HCT116 (cell line): ENCODE data around the gene XPOT. TPM values are rescaled to one million over a fixed set of nuclear protein-coding genes. Genes with fewer than 3 reads are reported as not detected.

ENCODE experiments used
- ATAC-seq: fragments of 200-7000 bp; cut with Tn5 transposase; 2 replicates; pipeline ENCODE4 v1.9.1; 2020; ENCODE audit warnings: mild to moderate bottlenecking, moderate library complexity
- BruUV-seq: library from RNA; stranded (reverse); fragments of 400-500 nt; replicated peaks from 2 replicates; lab custom pipeline; 2021; lab: Mats Ljungman, UMichigan
- CTCF ChIA-PET: fragments of 300-600 bp; sonication (Branson Sonifier 250); formaldehyde crosslinking; loops from one replicate; lab custom pipeline; 2021; ENCODE audit warnings: antibody characterized with exemption; lab: Charles Lee
- POLR2A ChIA-PET: fragments of 300-600, 350-600 bp; sonication (Branson Sonifier 250); formaldehyde crosslinking; loops from one replicate; lab custom pipeline; 2021; ENCODE audit warnings: antibody characterized with exemption; lab: Charles Lee
- RAD21 ChIA-PET, 2 experiments: fragments of 300-600 bp; sonication (Branson Sonifier 250); formaldehyde crosslinking; loops; one replicate each; lab custom pipeline; 2023; ENCODE audit warnings: low total read pairs in 2 of 2; ENCODE audit not compliant: uncharacterized antibody in 2 of 2, unreplicated experiment in 2 of 2, low non-redundant PET in 1 of 2; lab: Charles Lee
- DNase-seq: peaks from one replicate; pipeline ENCODE4 v3.0.0-alpha.2; 2010; ENCODE audit warnings: low read depth, low spot score
- H2AFZ ChIP-seq: fragments of 200-600 bp; shearing (Covaris generic), sonication (generic); 2 replicates; pipeline ENCODE4 v1.6.1; 2017; ENCODE audit warnings: low read depth, mixed run types, mixed read lengths, antibody characterized with exemption, low read length; ENCODE audit not compliant: poor library complexity, severe bottlenecking
- H3K27ac ChIP-seq: 2 replicates; pipeline ENCODE4 v1.5.1; 2012; ENCODE audit warnings: low read depth, low read length
- H3K27me3 ChIP-seq: fragments of 200-600 bp; sonication (generic); 2 replicates; pipeline ENCODE4 v1.6.1; 2016; ENCODE audit warnings: mixed run types, low read length, mixed read lengths; ENCODE audit not compliant: insufficient read depth
- H3K36me3 ChIP-seq, 2 experiments: fragments of 200-500 bp in 1 of 2; fragments of 200-600 bp in 1 of 2; sonication (Bioruptor generic) in 1 of 2; sonication (generic) in 1 of 2; 2 replicates each; pipeline versions ENCODE4 v1.5.1 to v1.6.1; 2014 to 2016; ENCODE audit warnings: low read length in 2 of 2, inconsistent platforms in 1 of 2, mixed read lengths in 1 of 2, mixed run types in 1 of 2; ENCODE audit not compliant: insufficient read depth in 2 of 2, control insufficient read depth in 1 of 2
- H3K4me1 ChIP-seq, 2 experiments: fragments of 200-600 bp in 1 of 2; sonication (generic) in 1 of 2; 2 replicates each; pipeline versions ENCODE4 v1.5.1 to v1.6.1; 2012 to 2017; ENCODE audit warnings: low read length in 2 of 2, inconsistent platforms in 1 of 2, mild to moderate bottlenecking in 1 of 2, mixed read lengths in 1 of 2, mixed run types in 1 of 2, moderate library complexity in 1 of 2; ENCODE audit not compliant: insufficient read depth in 2 of 2, control insufficient read depth in 1 of 2
- H3K4me2 ChIP-seq: fragments of 200-600 bp; sonication (generic); 2 replicates; pipeline ENCODE4 v1.6.1; 2017; ENCODE audit warnings: mixed run types, low read length, mixed read lengths
- H3K4me3 ChIP-seq, 2 experiments: fragments of 200-600 bp in 1 of 2; sonication (generic) in 1 of 2; replicated peaks in 1 of 2; 2 replicates each; pipeline ENCODE4 v1.5.1; 2011 to 2016; ENCODE audit warnings: low read length in 2 of 2, control low read depth in 1 of 2, low read depth in 1 of 2, mild to moderate bottlenecking in 1 of 2, mixed read lengths in 1 of 2, mixed run types in 1 of 2
- H3K79me2 ChIP-seq: fragments of 200-600 bp; sonication (generic); 2 replicates; pipeline ENCODE4 v1.6.1; 2017; ENCODE audit warnings: mild to moderate bottlenecking, mixed run types, low read length, moderate library complexity, mixed read lengths; ENCODE audit not compliant: insufficient read depth
- H3K9ac ChIP-seq: fragments of 200-600 bp; sonication (generic); 2 replicates; pipeline ENCODE4 v1.6.1; 2016; ENCODE audit warnings: low read length, mixed read lengths
- H3K9me2 ChIP-seq: fragments of 200-600 bp; sonication (generic), shearing (Covaris generic); 2 replicates; pipeline ENCODE4 v1.6.1; 2017; ENCODE audit warnings: mixed run types, mild to moderate bottlenecking, moderate library complexity; ENCODE audit not compliant: insufficient read depth
- H3K9me3 ChIP-seq, 2 experiments: fragments of 200-500 bp in 1 of 2; fragments of 200-600 bp in 1 of 2; sonication (Bioruptor generic) in 1 of 2; sonication (generic) in 1 of 2; 2 replicates each; pipeline ENCODE4 v1.6.1; 2014 to 2017; ENCODE audit warnings: low read length in 2 of 2, mixed read lengths in 2 of 2, inconsistent platforms in 1 of 2, low read depth in 1 of 2, mild to moderate bottlenecking in 1 of 2, mixed run types in 1 of 2, moderate library complexity in 1 of 2; ENCODE audit not compliant: control insufficient read depth in 1 of 2, insufficient read depth in 1 of 2
- H4K20me1 ChIP-seq: fragments of 200-600 bp; sonication (generic), shearing (Covaris generic); 2 replicates; pipeline ENCODE4 v1.6.1; 2017; ENCODE audit warnings: mixed run types, mild to moderate bottlenecking, moderate library complexity; ENCODE audit not compliant: insufficient read depth
- CBX3 ChIP-seq: IDR thresholded peaks from 2 replicates; pipeline ENCODE4 v1.6.1; 2012; ENCODE audit warnings: low read depth
- EGR1 ChIP-seq: IDR thresholded peaks from 2 replicates; pipeline ENCODE4 v1.6.1; 2012; ENCODE audit warnings: low read depth
- ELF1 ChIP-seq: IDR thresholded peaks from 2 replicates; pipeline ENCODE4 v1.6.1; 2012; ENCODE audit warnings: low read depth, borderline replicate concordance
- EZH2 ChIP-seq: fragments of 200-600 bp; sonication (generic); IDR thresholded peaks from 2 replicates; pipeline ENCODE4 v1.6.1; 2017; ENCODE audit warnings: antibody characterized with exemption, mixed run types
- EZH2phosphoT487 ChIP-seq: fragments of 200-600 bp; IDR thresholded peaks from 2 replicates; pipeline ENCODE4 v1.6.1; 2018; ENCODE audit warnings: antibody characterized with exemption, borderline replicate concordance
- FOSL1 ChIP-seq: IDR thresholded peaks from 2 replicates; pipeline ENCODE4 v1.6.1; 2012; ENCODE audit warnings: low read depth
- SIN3A ChIP-seq: IDR thresholded peaks from 2 replicates; pipeline ENCODE4 v1.6.1; 2012; ENCODE audit warnings: low read depth
- SP1 ChIP-seq: IDR thresholded peaks from 2 replicates; pipeline ENCODE4 v1.6.1; 2012; ENCODE audit warnings: low read depth
- ZFX ChIP-seq: fragments of 450-650 bp; IDR thresholded peaks from 2 replicates; pipeline ENCODE4 v1.6.1; 2017
- ZNF274 ChIP-seq: fragments of 200-500 bp; sonication (Bioruptor generic); IDR thresholded peaks from 2 replicates; pipeline ENCODE4 v1.6.1; 2014; ENCODE audit warnings: mild to moderate bottlenecking, low read depth, low read length, inconsistent platforms
- intact Hi-C: fragments of 100-400 bp; cut with micrococcal nuclease; formaldehyde crosslinking; loops from 2 replicates; pipeline ENCODE4 v1.10.0; 2022
- total RNA-seq: library from RNA; stranded (reverse); gene quantifications from one replicate; pipeline ENCODE4 v1.2.1, GENCODE V29; 2021; ENCODE audit not compliant: unreplicated experiment
- TF ChIP-seq, protein P1 (sequence below), 3 experiments: fragments of 200-600 bp in 1 of 3; sonication (generic) in 1 of 3; IDR thresholded peaks in 2 of 3; conservative IDR thresholded peaks in 1 of 3; 2 replicates each; pipeline ENCODE4 v1.5.1; 2012 to 2017; ENCODE audit warnings: low read depth in 2 of 3, low read length in 2 of 3, antibody characterized with exemption in 1 of 3, borderline replicate concordance in 1 of 3, control low read depth in 1 of 3, mild to moderate bottlenecking in 1 of 3, mixed read lengths in 1 of 3, mixed run types in 1 of 3, moderate library complexity in 1 of 3; ENCODE audit not compliant: insufficient read depth in 1 of 3

The XPOT gene
- total RNA-seq, 1 experiment from 2014 or later = 120 TPM

DNA sequence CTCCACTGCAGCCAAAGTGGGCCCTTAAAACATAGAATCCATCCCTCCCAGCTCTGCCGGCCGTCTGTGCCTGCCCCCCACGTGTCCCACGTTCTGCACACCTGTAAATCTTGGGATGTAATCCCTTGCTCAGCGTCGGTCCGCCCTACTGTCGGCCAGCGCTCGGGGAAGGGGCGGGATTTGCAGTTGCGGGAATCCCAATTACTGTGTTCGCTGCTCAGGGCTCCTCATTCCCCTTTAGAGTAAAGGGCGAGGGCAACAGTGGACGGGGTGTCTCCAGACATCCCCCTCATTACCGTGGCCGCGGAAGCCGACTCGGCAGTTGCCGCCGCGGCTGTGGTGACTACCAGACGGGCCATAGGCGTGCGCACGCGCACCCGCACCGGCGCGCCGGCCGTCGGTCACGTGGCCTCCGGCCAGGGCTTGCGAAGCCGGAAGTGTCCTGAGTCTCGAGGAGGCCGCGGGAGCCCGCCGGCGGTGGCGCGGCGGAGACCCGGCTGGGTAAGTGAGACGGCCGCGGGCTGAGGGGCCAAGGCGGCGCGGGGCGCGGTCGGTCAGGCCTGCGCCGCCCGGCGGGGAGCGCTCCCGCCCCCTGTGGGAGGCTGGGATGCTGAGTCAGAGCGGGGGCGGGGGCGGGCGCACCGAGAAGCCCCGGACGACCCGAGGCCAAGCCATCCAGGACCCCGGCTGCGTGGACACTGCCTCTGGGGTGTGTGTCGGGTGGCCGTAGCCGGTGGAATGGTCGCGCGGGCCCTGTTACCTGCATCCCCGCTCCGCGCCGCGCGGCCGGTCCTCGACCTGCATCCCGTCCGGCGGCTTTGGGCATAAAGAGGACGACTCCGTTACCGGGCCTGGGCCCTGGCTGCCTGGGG is 47.7 kb downstream of the XPOT start, which contains the start of gene TBK1 (continued):
- TF ChIP-seq ELF1 (peak; percentile 76), EZH2 (no peak), EGR1 (peak; percentile 87)

DNA sequence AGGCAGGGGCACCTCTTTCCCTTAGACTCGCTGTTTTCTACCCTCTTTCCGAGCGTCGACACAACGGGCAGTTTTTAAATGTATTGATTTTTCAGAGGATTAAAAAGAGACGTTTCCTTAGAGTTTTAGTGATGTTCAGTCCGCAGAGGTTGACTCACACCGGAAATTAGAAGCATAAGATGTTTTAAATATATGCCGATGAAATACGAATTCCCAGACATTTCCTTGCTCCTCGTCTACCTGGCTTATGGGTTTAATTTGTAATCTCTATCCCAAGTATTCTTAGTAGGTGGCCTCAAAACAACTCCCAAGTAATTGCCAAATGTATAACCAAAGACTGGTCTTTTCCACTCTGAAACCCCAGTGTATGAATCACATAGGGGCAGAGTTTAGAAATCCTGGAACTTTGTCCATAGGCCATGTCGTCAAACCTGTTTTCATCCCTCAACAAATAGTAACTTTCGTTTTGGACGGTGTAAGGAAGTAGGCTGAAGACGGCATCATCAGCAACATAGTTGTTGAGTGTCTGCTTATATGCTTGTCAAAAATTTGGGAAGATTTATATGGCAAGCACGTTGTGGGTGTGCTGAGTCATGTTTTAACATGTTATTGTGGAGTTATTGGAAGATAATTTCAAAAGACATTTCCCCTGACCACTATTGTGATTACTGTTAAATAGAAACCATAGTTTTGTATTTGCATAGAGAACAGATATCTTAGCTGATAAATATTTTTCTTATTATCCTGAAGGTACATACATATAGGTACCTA is 48.6 kb downstream of the XPOT start:
- Histone ChIP-seq H3K9me2 (no peaks in the 10 kb centered on the region), H3K9me3 (no peaks in the 10 kb centered on the region), H3K4me3 (peak overlapping the region; percentile 86 to 90), H3K4me2 (peak overlapping the region; percentile 84), H3K36me3 (peaks cover 11 to 18% of the 10 kb centered on the region in 2 experiments; a peak in 2 of 4 replicates), H4K20me1 (no peaks in the 10 kb centered on the region; the same call in 1 of the 2 replicates), H3K27ac (peak overlapping the region; percentile 91), H2AFZ (no peak overlapping the region), H3K27me3 (no peaks in the 10 kb centered on the region), H3K79me2 (peaks cover 62% of the 10 kb centered on the region), H3K4me1 (peaks cover 7 to 21% of the 10 kb centered on the region in 2 experiments), H3K9ac (peak overlapping the region; percentile 87)
- DNase-seq (peak; percentile 52), ATAC-seq (peak; percentile 39)
- BruUV-seq = TSS peak; percentile 57
- intact Hi-C loops = loop anchor here (5.0 to 10.0 kb wide), 2 partner anchors 152 to 245 kb away; no protein-coding TSS in a partner anchor
- ChIA-PET CTCF (no interaction called here), POLR2A (no interaction called here), RAD21 (no interaction called here)
- TF ChIP-seq SIN3A = peak; percentile 14; the same call in 1 of the 2 replicates
- no peak for TF ChIP-seq ZFX
- TF ChIP-seq, protein P1, sequence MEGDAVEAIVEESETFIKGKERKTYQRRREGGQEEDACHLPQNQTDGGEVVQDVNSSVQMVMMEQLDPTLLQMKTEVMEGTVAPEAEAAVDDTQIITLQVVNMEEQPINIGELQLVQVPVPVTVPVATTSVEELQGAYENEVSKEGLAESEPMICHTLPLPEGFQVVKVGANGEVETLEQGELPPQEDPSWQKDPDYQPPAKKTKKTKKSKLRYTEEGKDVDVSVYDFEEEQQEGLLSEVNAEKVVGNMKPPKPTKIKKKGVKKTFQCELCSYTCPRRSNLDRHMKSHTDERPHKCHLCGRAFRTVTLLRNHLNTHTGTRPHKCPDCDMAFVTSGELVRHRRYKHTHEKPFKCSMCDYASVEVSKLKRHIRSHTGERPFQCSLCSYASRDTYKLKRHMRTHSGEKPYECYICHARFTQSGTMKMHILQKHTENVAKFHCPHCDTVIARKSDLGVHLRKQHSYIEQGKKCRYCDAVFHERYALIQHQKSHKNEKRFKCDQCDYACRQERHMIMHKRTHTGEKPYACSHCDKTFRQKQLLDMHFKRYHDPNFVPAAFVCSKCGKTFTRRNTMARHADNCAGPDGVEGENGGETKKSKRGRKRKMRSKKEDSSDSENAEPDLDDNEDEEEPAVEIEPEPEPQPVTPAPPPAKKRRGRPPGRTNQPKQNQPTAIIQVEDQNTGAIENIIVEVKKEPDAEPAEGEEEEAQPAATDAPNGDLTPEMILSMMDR (IDR thresholded peaks at IDR 0.05 in 2 of 3, conservative IDR thresholded peaks at IDR 0.05 in 1 of 3; ENCODE audit: borderline replicate concordance in 1 of 3, insufficient read depth in 1 of 3, low read depth in 2 of 3, low read length in 2 of 3) = no peak
- TF ChIP-seq ZNF274 = no peak
- peak; percentile 34; the same call in 1 of the 2 replicates for TF ChIP-seq FOSL1
- no peak for TF ChIP-seq ELF1
- 0 out of 2 replicates have a peak, but pooled peaks have one; percentile 29 for TF ChIP-seq SP1
- TF ChIP-seq EZH2phosphoT487 = no peak
- TF ChIP-seq CBX3 = no peak
